ENCODE data around the gene ARID3C.

ARID3C gene

DNA sequence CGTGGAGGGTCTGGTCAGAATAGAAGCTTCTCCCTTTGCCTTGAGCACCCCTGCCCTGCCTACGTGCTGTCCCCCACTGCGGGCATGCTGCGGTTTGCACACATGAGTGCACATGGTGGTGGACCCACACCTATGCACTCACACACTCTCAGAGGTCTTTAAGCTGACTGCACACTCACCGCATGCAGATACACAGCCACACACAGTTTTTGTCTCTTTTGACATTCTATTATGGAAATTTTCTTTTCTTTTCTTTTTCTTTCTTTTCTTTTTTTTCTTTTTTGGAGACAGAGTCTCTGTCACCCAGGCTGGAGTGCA, 584 bp upstream of the ARID3C start:
- TF ChIP-seq, protein P1, sequence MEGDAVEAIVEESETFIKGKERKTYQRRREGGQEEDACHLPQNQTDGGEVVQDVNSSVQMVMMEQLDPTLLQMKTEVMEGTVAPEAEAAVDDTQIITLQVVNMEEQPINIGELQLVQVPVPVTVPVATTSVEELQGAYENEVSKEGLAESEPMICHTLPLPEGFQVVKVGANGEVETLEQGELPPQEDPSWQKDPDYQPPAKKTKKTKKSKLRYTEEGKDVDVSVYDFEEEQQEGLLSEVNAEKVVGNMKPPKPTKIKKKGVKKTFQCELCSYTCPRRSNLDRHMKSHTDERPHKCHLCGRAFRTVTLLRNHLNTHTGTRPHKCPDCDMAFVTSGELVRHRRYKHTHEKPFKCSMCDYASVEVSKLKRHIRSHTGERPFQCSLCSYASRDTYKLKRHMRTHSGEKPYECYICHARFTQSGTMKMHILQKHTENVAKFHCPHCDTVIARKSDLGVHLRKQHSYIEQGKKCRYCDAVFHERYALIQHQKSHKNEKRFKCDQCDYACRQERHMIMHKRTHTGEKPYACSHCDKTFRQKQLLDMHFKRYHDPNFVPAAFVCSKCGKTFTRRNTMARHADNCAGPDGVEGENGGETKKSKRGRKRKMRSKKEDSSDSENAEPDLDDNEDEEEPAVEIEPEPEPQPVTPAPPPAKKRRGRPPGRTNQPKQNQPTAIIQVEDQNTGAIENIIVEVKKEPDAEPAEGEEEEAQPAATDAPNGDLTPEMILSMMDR (IDR thresholded peaks at IDR 0.05; ENCODE audit: borderline replicate concordance, control extremely low read depth, extremely low read depth, insufficient read depth, missing control alignments): no peak
- in situ Hi-C loops (cut with MboI; ENCODE audit: low sequenced_read_pairs, unreplicated experiment): no loop called here
- no peak for DNase-seq (ENCODE audit: low spot score)

DNA sequence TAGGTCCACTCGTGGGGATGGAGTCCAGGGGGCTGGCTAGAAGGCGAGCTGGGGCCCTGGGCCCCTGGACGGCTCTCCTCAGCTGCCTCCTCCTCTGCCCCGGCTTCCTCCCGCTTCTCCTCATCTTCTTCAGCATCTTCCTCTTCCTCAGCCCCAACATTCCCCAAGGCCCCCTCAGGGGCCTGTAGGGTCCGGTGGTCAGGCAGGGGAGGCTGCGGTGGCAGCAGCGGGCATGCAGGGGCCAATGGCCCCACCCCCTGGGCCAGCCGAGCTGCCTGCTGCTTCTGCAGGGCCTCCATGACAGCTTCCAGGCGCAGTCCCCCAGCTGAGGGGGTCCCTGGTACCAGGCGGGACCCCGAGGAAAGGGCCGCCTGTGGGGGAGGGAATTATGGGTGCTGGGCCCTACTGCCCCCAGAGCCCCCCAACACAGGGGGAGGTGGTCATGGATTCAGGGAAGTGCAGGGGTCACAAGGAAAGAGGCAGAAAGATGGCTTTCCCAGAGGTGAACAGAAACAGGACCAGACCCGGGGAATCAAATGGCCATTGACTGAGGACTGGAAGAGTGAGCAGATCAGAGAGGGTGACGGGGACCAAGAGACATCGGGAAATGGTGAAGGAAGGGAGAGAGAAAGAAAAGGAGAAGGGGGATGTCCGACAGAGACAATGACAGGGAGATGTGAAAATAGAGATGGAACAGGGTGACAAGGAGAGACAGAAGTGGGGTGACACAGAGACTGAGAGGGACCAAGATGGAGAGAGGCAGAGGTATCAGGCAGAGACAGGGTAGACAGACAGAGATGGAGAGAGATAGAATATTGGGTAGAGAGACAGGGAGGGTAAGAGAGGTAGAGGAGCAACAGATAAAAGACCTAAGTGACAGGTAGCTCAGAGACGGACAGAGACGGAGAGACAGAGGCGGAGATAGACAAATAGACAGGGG, 880 bp downstream of the ARID3C start:
- in situ Hi-C loops (cut with MboI; ENCODE audit: low sequenced_read_pairs, unreplicated experiment): no loop called here
- no peak for DNase-seq (ENCODE audit: low spot score)

DNA sequence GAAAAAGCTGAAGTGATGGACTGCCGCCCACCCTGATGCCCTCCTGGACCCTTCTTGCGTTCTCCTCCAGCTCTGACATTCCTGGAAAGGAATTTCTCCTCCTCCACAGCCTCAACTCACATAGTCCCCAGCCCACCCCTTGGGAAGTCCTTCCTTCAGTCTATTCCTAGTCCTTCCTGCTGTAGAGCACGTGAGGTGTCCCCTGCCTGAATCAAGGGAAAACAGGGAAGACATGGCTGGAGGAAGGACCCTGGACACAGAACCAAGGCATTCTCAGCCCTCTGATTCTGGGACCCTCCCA, 3.7 kb downstream of the ARID3C start:
- DNase-seq (ENCODE audit: low spot score): no peak
- in situ Hi-C loops (cut with MboI; ENCODE audit: low sequenced_read_pairs, unreplicated experiment): no loop called here
- TF ChIP-seq, protein P1 (IDR thresholded peaks at IDR 0.05; ENCODE audit: borderline replicate concordance, control extremely low read depth, extremely low read depth, insufficient read depth, missing control alignments): no peak

More for the DNA sequence above, 880 bp downstream of the ARID3C start:
- TF ChIP-seq, protein P1 (IDR thresholded peaks at IDR 0.05; ENCODE audit: borderline replicate concordance, control extremely low read depth, extremely low read depth, insufficient read depth, missing control alignments): no peak

DNA sequence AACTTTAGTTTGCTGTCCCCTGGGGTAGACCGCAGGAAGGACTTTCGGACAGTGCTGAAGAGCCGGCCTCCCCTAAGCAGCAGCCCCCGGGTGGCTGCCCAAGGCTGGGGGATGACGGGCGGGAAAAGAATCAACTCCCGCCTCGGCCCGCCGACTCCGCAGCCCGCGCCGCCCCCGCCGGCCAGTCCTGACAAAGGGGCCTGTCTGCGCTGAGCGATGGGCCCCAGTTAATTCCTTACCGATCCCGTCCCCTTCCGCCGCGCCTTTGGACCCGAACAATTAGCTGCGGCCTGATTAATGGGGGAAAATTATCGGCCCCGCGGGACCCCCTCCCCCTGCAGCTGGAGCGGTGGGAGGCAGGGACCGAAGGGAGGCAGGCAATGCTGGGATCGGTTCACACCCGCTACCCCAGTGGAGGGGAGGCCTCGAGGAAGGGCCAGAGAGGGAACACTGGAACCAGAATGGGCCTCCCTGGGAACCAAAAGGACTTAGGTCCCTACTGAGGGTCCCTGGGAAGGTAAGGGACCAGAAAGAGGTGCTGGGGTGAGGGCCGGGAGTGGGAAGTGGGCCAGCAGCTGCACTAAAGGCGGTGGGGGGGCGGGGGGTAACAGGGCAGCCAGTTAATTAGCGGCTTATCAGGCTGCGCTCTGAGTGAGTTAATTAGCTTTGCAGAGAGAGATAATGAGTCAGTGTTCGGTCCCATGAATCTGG, 4.2 kb downstream of the ARID3C start:
- no peak for DNase-seq (ENCODE audit: low spot score)
- in situ Hi-C loops (cut with MboI; ENCODE audit: low sequenced_read_pairs, unreplicated experiment): no loop called here

DNA sequence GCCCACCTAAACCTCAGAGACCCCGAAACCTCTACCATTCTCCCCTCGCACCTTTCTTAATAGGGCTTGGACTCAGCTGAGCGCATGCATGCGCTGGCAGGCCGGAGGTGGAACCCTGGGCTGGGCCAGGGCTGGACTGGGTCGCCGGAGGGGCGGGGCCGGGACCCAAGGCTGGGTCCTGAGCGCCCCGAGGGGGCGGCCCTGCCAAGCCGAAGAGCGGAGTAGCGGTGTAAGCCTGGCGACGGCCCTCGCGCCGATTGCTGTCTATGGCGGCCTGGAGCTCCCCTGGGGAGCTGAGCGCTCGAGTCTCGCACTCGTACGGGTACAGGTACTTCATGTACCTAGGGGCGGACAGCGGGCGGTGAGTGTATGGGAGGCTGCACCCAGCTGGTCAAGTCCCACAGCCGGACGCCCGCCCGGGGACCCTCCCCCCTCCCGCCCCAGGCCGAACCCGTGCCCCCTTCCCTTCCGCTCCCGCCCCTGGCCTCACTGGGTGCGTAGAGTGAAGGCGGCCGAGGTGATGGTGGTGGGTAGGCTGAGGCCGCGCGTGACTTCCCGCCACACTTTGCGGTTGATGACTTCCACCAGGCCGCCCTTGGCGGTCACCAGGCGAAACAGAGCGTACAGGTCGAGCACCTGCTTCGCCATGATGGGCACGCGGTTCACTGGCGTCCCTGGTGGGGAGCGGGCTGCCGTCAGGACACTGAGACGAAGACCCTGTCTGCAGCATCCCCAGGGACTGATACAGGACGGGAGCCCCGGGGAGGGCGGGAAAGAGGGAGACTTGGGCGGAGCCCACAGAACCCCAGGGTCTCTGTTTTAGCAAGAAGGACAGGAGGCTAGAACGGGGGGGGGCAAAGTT, 5.3 kb downstream of the ARID3C start:
- TF ChIP-seq, protein P1 (IDR thresholded peaks at IDR 0.05; ENCODE audit: borderline replicate concordance, control extremely low read depth, extremely low read depth, insufficient read depth, missing control alignments): no peak
- in situ Hi-C loops (cut with MboI; ENCODE audit: low sequenced_read_pairs, unreplicated experiment): no loop called here
- DNase-seq (ENCODE audit: low spot score): no peak

More for the DNA sequence above, 4.2 kb downstream of the ARID3C start:
- TF ChIP-seq, protein P1 (IDR thresholded peaks at IDR 0.05; ENCODE audit: borderline replicate concordance, control extremely low read depth, extremely low read depth, insufficient read depth, missing control alignments): no peak
